LNCaP clone FGC (cell line): Measurements from ENCODE around the gene RYR3.

Experiments used
- DNase-seq: peaks from one replicate; pipeline ENCODE4 v3.0.0-alpha.2; 2011; ENCODE audit warnings: low read depth
- H3K4me3 ChIP-seq: 2 replicates; pipeline ENCODE4 v1.5.1; 2011; ENCODE audit warnings: mild to moderate bottlenecking, low read depth, low read length, control low read depth
- TF ChIP-seq, protein P1 (sequence below): IDR thresholded peaks from 2 replicates; pipeline ENCODE4 v1.5.1; 2012; ENCODE audit warnings: mild to moderate bottlenecking; ENCODE audit not compliant: control insufficient read depth, insufficient read depth; ENCODE audit errors: extremely low read depth

RYR3 gene

DNA sequence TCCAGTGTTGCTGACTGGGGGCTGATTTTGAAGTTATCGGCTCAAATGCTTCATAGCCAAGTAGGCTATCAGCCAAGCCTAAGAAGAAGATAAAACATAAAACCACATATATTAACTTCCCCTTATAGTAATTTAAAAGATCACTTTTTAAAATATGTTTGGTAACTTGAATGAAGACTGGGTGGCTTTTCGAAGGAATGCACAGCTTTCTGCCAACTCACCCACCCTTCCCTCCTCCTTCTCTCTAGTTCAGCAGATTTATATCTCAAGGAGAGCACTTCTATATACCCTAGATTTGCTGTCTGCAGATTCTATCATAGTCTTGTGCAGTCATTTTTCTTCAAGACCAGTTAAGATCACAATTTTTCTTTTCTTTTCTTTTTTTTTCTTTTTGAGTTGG is 468.1 kb downstream of the RYR3 start:
- TF ChIP-seq, protein P1, sequence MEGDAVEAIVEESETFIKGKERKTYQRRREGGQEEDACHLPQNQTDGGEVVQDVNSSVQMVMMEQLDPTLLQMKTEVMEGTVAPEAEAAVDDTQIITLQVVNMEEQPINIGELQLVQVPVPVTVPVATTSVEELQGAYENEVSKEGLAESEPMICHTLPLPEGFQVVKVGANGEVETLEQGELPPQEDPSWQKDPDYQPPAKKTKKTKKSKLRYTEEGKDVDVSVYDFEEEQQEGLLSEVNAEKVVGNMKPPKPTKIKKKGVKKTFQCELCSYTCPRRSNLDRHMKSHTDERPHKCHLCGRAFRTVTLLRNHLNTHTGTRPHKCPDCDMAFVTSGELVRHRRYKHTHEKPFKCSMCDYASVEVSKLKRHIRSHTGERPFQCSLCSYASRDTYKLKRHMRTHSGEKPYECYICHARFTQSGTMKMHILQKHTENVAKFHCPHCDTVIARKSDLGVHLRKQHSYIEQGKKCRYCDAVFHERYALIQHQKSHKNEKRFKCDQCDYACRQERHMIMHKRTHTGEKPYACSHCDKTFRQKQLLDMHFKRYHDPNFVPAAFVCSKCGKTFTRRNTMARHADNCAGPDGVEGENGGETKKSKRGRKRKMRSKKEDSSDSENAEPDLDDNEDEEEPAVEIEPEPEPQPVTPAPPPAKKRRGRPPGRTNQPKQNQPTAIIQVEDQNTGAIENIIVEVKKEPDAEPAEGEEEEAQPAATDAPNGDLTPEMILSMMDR = no peak
- H3K4me3 ChIP-seq = no peak overlapping the region
- DNase-seq = no peak

DNA sequence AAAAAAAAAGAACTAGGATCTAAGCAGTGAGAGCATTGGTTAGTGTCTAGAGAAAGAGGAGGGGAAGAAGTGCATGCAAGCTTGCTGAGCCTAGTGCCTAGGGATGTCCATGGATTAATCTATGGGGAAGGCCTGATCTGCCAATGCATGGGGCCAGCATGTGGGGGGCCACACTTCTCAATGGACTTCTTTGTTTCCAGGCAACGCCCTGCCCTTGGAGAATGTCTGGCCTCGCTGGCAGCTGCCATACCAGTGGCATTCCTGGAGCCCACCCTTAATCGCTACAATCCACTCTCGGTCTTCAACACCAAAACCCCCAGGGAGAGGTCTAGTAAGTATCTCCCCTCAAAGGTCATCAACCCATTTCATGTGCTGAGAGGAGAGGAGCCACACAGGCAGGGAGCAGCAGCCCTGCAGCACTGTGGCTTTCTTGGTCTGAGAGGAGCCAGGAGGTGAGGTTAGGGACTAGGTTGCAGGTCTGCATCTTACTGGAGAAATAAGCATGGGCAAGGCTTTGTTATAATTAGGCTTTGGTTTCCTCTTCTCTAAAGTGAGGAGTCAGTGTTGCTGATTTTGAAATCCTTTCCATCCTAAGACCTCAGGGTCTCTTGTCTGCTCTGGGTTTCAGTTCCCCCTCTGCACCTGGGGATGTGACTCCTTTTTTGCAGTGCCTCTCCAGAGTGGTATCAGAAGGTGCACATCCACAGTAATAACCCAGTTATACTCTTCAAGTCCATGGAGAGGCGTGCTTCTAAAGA is 469.4 kb downstream of the RYR3 start:
- H3K4me3 ChIP-seq = no peak overlapping the region
- DNase-seq = no peak
- TF ChIP-seq, protein P1 = no peak

DNA sequence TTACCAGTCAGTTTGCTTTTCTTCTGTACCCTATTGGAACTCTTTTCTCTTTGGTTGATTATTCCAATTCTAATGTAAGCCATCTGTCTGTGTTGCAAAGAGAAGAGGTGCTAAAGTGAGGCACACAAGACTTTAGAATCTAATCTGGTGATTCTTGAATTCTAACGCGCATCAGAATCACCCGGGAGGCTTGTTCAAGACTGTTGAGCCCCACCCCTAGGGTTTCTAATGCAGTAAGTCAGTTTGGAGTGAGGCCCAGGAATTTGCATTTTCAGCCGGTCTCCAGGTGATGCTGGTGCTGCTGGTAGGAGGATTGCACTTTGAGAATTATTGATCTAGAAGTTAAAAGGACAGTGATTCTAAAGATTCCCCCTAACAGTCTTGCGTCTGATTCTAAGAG is 472.2 kb downstream of the RYR3 start:
- TF ChIP-seq, protein P1 = no peak
- H3K4me3 ChIP-seq = no peak overlapping the region
- no peak for DNase-seq

DNA sequence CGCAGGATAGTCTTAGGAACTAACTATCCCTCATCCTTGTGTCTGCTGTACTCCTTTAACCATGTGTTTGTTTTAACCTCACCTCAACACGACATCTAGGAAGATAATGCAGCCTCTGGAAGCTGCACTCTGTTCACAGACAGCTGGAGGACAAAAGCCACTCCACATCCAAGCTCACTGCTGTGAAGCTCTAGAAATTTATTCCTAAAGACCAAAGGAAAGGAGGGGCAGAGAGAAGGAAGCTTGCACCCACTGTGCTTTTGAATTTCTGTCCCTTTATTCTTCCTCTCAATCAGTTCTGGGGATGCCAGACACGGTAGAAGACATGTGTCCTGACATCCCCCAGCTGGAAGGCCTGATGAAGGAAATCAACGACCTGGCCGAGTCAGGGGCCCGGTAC is 474.6 kb downstream of the RYR3 start:
- H3K4me3 ChIP-seq = no peak overlapping the region
- TF ChIP-seq, protein P1 = no peak
- DNase-seq = no peak

DNA sequence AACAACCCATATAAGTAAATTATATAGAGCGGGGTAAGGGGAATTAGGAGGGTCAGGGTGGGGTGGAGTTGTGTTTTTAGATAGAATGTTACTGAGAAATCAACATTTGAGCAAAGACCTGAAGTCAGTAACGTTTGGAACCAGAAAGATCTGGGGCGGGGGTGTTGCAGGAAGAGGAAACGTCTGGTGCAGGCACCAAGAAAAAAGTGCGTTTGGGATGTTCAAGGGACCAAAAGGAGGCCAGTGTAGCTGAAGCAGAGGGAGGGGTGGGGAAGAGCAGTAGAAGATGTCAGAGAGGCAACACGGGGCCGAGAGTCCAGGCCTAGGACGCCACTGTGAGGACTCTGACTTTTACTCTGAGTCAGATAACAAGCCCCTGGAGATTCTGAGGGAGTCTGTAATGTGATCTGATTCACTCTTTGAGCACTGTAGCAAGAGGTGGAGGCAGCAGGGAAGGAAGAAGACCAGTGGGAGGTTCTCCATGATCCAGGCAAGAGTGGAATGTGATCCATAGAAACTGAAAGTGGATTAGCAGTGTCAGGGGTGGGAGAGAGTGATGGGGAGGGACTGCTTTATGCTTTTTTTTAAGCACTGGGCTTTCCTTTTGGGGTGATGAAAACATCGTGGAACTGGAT is 478.3 kb downstream of the RYR3 start:
- TF ChIP-seq, protein P1 = no peak
- DNase-seq = no peak

DNA sequence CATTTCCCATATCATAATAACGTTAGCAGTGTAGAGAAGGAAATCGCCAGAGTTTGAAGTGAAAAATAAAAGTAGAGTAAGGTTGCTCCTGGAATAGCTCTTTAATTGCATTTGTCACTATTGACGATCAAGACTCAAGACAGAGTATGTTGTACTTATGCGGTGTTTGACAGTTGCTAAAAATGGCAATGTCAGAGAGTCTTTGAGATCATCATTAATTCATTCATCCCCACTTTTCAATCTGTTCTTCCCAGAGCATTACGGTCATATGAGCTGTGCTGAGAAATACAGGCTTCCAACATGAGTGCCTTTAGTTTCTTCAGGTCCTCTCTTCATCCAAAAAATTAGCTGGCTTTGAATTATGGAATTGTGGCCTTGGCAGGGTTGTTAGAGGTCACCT is 483.7 kb downstream of the RYR3 start:
- DNase-seq = no peak
- no peak overlapping the region for H3K4me3 ChIP-seq
- TF ChIP-seq, protein P1 = no peak

More for the DNA sequence above, 478.3 kb downstream of the RYR3 start:
- no peak overlapping the region for H3K4me3 ChIP-seq
